T-helper 22 cell (primary cell): ENCODE data around the gene SMARCAL1.

Experiments used
- DNase-seq: peaks from one replicate; pipeline ENCODE4 v3.0.0-alpha.2; 2020; ENCODE audit warnings: low read depth

Gene SMARCAL1

GRCh38 chr2:216392945-216393840 is 19.1 kb upstream of the SMARCAL1 start:
- DNase-seq, result no peak

GRCh38 chr2:216394881-216395280 is 17.4 kb upstream of the SMARCAL1 start:
- DNase-seq, result no peak

GRCh38 chr2:216399621-216400020 is 12.7 kb upstream of the SMARCAL1 start:
- no peak for DNase-seq

GRCh38 chr2:216402751-216403150 is 9.5 kb upstream of the SMARCAL1 start:
- DNase-seq, result no peak

GRCh38 chr2:216404010-216404618 is 8.2 kb upstream of the SMARCAL1 start:
- peak; percentile 4 for DNase-seq

- no peak for DNase-seq
These were observed 6.7 kb upstream of the SMARCAL1 start for GRCh38 chr2:216405588-216405987.

- no peak for DNase-seq
These were observed 5.5 kb upstream of the SMARCAL1 start for GRCh38 chr2:216406826-216407225.

GRCh38 chr2:216408426-216409290 is 3.6 kb upstream of the SMARCAL1 start:
- DNase-seq, result no peak

- DNase-seq, result no peak
These were observed 1.7 kb upstream of the SMARCAL1 start for GRCh38 chr2:216410550-216410949.

GRCh38 chr2:216413882-216414281 is 1.6 kb downstream of the SMARCAL1 start:
- DNase-seq, result no peak

GRCh38 chr2:216414772-216415319 is 2.6 kb downstream of the SMARCAL1 start:
- DNase-seq, result no peak

GRCh38 chr2:216415541-216415940 is 3.3 kb downstream of the SMARCAL1 start:
- no peak for DNase-seq

GRCh38 chr2:216416571-216417307 is 4.5 kb downstream of the SMARCAL1 start:
- DNase-seq, result no peak

- DNase-seq, result no peak
These were observed 6.7 kb downstream of the SMARCAL1 start for GRCh38 chr2:216418981-216419380.

- DNase-seq, result no peak
These were observed 8.2 kb downstream of the SMARCAL1 start for GRCh38 chr2:216420367-216421101.

GRCh38 chr2:216423071-216423470 is 10.8 kb downstream of the SMARCAL1 start:
- DNase-seq, result no peak

- DNase-seq, result no peak
These were observed 12.0 kb downstream of the SMARCAL1 start for GRCh38 chr2:216424274-216424673.

- no peak for DNase-seq
These were observed 12.9 kb downstream of the SMARCAL1 start for GRCh38 chr2:216425008-216425787.

GRCh38 chr2:216426166-216426777 is 14.0 kb downstream of the SMARCAL1 start:
- no peak for DNase-seq

GRCh38 chr2:216426938-216427337 is 14.7 kb downstream of the SMARCAL1 start:
- DNase-seq, result no peak
